ENCODE results near the gene GATA6.
"Not testable (repeated sequence)": the region's sequence is repeated elsewhere in the genome, so short reads cannot be mapped to it uniquely, and the experiment has no call there.

The GATA6 gene

GRCh38 chr18:22210311-22210754 is 40.9 kb downstream of the GATA6 start:
- TF ChIP-seq ZFX (IDR thresholded peaks at IDR 0.05) = no peak
- TF ChIP-seq, protein P1, sequence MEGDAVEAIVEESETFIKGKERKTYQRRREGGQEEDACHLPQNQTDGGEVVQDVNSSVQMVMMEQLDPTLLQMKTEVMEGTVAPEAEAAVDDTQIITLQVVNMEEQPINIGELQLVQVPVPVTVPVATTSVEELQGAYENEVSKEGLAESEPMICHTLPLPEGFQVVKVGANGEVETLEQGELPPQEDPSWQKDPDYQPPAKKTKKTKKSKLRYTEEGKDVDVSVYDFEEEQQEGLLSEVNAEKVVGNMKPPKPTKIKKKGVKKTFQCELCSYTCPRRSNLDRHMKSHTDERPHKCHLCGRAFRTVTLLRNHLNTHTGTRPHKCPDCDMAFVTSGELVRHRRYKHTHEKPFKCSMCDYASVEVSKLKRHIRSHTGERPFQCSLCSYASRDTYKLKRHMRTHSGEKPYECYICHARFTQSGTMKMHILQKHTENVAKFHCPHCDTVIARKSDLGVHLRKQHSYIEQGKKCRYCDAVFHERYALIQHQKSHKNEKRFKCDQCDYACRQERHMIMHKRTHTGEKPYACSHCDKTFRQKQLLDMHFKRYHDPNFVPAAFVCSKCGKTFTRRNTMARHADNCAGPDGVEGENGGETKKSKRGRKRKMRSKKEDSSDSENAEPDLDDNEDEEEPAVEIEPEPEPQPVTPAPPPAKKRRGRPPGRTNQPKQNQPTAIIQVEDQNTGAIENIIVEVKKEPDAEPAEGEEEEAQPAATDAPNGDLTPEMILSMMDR (conservative IDR thresholded peaks at IDR 0.05) = no peak
- no peak overlapping the region for H3K27ac ChIP-seq

- TF ChIP-seq ZFX (IDR thresholded peaks at IDR 0.05) = no peak
- TF ChIP-seq, protein P1 (conservative IDR thresholded peaks at IDR 0.05) = no peak
- H3K27ac ChIP-seq = no peak overlapping the region
Observed at GRCh38 chr18:22211657-22212056, 42.3 kb downstream of the GATA6 start.

DNA sequence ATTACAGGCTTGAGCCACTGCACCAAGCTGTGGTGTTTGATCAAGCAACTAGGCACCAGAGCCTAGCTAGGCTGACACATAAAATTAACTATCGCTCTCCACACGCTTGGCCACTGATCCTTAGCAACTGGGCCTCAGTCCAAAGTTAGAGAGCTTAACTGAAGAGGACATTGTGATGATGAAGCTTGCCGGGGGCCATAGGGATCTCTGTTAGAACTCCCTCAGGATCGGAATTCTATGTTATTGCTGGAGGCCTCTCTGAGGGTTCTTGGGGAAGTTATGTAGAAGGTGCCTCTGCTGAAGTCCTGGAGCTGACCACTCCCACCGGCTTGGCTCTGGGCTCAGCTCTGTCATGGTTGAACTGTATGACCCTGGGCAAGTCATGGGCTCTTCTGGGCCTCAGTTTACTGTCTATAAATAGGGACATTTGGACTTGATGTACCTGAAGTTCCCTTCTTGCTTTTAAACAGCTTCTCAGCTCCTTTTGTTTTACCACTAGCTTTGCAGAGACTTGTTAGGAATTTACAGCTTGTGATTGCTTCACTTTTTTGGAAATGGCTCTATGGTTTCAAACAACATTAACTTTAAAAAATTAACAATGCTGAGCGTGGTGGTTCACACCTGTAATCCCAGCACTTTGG is 44.1 kb downstream of the GATA6 start:
- TF ChIP-seq, protein P1 (conservative IDR thresholded peaks at IDR 0.05) = no peak
- TF ChIP-seq ZFX (IDR thresholded peaks at IDR 0.05) = no peak
- H3K27ac ChIP-seq = no peak overlapping the region

DNA sequence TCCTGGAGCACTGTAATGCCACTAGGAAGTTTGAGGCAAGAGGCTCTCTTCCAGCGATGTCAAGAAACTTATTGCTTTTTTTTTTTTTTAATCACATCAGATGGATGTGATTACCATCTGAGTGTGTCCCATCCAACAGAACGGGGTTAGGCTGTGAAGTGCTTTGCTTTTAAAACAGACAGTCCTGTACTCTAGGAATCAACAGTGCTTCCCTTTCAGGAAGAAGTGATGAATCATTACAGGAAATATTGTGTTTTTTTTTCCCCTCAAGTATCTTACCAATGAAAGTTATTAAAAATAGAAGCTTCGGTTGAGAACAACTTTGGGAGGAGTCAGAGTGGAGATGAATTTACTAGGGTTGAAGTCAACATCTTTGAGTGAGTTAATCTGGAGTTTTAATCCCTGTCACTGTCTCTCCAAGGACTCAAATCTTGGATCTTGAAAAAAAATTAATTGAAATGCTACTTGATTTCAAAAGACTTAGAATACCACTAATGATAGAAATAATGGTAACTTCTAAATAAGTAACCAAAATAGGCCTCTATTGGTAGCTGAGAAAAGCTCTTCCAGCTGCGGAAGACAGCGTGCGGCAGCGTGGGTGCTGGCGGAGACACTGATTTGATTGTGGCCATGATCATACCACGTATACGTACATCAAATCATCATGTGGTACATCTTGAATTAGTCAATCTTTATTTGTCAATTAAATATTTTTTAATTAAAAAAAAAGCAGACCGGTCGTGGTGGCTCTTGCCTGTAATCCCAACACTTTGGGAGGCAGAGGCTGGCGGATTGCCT is 45.5 kb downstream of the GATA6 start:
- TF ChIP-seq, protein P1 (conservative IDR thresholded peaks at IDR 0.05) = no peak
- no peak for TF ChIP-seq ZFX (IDR thresholded peaks at IDR 0.05)
- no peak overlapping the region for H3K27ac ChIP-seq

DNA sequence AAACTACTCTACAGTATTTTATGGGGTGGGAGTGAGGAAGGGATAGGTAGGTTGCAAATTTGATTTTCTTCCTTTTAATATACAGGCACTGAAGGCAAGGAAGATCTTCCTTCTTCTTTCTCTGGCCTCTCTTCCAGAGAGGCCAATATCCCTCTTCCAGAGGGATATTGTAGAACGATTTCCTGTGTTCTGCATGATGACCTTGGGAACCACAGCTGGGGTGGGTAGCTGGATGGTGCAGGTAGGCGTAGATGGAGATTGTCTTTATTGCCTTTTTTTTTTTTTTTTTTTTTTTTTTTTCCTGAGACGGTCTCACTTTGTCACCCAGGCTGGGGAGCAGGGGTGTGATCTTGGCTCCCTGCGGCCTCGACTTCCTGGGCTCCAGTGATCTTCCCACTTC is 49.4 kb downstream of the GATA6 start:
- no peak overlapping the region for H3K27ac ChIP-seq
- TF ChIP-seq, protein P1 (conservative IDR thresholded peaks at IDR 0.05) = no peak
- TF ChIP-seq ZFX (IDR thresholded peaks at IDR 0.05) = no peak

DNA sequence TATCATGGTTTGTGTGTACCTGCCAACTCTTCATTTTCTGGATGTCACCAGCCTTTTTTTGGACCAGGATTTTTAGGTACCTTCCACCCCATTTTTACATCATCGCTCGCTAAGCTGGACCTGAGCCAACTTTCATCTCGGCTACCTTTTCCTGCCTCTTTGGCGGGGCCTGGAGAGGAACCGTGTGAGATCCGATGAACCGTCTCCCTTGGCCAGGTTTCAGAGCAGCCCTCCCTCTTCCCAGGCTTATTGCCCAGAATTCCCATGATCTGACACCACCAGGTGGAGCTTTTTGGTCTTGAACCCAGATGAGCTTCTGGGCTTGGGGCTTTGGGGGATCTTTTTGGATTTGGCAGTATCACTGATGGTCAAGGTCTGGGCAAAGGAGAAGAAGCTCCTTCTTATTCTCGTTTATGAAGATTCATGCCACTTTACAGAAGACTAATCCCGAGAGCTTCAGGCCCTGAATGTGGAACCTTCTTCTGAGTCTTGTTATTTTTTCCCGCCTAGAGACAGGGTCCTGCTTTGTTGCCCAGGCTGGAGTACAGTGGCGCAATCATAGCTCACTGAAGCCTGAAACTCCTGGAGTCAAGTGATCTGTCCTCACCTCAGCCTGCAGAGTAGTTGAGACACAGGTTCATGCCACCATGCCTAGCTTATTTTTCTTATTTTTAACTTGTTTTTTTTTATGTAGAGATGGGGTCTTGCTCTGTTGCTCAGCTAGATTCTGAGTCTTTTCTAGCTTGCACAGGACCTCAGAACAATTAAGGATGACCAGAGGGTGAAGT is 50.4 kb downstream of the GATA6 start:
- H3K27ac ChIP-seq = no peak overlapping the region
- TF ChIP-seq, protein P1 (conservative IDR thresholded peaks at IDR 0.05) = 0 out of 2 replicates have a peak, but pooled peaks have one; percentile 3
- TF ChIP-seq ZFX (IDR thresholded peaks at IDR 0.05) = no peak

DNA sequence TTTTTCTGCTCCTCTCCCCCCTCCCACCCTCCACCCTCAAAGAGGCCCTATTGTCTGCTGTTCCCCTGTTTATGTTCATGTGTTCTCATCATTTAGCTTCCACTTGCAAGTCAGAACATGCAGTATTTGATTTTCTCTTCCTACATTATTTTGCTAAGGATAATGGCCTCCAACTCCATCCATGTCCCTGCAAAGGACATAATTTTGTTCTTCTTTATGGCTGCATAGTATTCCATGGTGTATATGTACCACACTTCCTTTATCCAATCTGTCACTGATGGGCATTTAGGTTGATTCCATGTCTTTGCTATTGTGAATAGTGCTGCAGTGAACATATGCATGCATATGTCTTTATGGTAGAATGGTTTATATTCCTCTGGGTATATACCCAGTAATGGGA is 51.2 kb downstream of the GATA6 start:
- not testable (repeated sequence) for H3K27ac ChIP-seq

Data from C4-2B (cell line).